Fibroblast of the conjunctiva (primary cell): ENCODE results near the gene TCEAL8.
"Not testable (repeated sequence)": the region's sequence is repeated elsewhere in the genome, so short reads cannot be mapped to it uniquely, and the experiment has no call there.

Experiments
- DNase-seq: peaks from one replicate; pipeline ENCODE4 v3.0.0-alpha.2; 2010; ENCODE audit warnings: low read depth

TCEAL8 gene, protein sequence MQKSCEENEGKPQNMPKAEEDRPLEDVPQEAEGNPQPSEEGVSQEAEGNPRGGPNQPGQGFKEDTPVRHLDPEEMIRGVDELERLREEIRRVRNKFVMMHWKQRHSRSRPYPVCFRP

DNA sequence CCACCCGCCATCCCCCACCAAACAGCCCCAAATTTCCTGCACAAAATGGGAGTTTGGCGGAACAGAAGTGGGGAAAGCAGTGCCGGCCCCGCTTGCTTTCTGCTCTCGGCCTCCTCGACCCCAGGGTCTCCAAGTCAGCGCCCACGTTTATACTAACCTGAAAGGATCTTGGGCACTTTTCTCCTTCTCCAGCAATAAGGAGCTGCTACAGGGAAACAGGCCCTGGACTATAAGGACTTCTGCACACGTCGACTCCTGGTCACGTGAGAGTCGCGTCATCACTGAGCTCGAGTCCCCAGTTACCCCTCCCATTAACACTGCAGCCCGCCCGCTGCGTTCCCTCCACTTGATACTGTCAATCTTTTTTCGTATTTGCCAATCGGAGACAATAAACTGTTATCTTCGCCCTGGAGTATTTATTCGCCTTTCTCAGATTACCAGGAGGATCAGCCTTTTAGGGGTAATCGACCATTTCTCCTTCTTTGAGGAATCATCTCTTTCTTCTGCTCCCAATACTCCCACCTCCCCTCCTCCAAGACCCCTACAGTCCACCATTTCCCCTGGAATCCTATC lies at the start of gene TCEAL8:
TSS of gene TCEAL8 (minus strand) at position 235 of the 573 bp plus-strand sequence. CDS start 1,176 bp downstream, outside the sequence.
- peak; percentile 73 for DNase-seq

DNA sequence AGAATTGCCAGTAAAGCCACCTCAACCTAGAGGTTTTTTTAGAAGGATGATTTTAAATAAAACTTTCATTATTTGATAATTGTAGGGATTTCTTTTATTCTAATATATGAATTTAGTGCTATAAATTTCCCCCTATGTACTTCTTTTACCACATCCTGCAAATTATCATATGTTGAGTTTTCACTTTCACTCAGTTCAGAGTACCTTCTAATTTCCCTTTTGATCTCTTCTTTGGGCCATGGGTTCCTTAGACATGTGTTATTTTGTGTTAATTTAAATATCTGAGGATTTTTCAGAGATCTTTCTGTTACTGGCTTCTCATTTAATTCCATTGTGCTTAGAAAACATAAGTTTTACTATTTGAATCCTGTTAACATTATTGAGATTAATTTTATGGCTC lies 49.8 kb upstream of the TCEAL8 start:
- no peak for DNase-seq

DNA sequence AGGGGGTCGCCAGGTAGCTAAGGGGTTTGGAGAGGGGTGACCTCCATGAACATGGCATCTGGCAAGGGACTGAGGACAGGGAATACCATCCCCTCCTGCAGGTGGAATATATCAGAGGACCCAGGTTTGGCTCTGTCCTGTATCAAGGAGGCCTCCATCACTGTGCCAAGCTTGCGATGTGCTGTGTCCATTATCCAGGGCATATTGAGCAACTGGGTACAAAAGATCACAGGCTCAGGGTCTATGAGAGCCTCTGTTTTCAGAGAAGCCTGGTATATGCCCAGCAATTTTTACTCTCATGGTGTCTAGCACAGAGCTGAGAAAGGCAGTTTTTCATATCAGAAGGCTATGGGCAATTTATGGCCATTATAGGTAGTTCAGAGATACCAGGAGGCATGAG lies 38.2 kb upstream of the TCEAL8 start:
- DNase-seq = no peak

- DNase-seq = no peak
These were observed 24.7 kb upstream of the TCEAL8 start for GRCh38 chrX:103279624-103280023.

GRCh38 chrX:103276581-103277002 lies 21.6 kb upstream of the TCEAL8 start, which contains the start of gene TCEAL5:
Gene TCEAL5, minus strand, starts transcription at chrX:103276750. Its CDS starts 2,187 bp downstream, at chrX:103274563.
- DNase-seq = no peak

DNA sequence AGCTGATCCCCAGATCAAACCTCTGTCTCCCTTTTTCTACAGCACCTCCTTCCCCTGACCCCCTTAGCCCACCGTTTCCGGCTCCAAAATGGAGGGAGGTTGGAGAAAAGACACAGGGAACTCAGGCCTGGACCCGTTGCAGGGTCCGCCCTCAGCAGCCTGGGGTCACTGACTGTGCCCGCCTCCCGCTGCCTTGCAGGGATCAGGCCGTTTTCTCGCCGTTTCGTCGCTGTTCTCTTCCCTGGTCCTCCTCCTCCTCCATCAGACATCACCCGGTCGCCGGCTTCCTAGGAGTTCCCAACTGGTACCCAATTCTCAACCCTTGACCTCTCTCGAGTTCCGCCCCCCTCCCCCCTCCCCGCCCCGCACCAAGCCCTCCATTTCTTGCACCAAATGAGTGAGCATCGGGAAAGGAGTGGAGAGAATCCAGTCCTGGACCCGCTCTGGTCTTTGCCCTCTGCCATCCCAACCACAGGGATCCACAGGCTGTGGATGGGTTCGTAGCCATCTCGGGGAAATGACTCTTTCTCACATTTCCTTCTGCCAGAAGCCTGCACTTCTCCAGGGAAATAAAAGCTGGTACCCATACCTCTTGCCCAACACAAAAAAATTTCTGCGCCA lies 21.1 kb upstream of the TCEAL8 start:
- no peak for DNase-seq

DNA sequence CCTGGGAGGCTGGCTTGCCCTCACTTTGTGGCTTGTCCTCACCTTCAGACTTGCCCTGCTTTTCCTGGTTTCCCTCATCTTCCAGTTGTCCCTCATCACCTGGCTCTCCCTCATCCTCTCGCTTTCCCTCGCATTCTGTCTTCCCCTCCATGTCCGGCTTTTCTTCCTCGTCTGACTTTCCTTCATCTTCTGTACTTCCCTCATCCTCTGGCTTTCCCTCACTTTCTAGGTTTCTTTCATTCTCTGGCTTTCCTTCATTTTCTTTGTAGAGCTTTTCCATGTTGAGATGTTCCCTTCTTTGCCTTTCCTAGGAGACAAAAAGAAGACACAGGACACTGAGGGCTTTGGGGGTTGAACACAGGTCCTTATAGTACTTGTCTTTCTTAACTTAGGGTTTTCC lies 19.3 kb upstream of the TCEAL8 start:
- no peak for DNase-seq

DNA sequence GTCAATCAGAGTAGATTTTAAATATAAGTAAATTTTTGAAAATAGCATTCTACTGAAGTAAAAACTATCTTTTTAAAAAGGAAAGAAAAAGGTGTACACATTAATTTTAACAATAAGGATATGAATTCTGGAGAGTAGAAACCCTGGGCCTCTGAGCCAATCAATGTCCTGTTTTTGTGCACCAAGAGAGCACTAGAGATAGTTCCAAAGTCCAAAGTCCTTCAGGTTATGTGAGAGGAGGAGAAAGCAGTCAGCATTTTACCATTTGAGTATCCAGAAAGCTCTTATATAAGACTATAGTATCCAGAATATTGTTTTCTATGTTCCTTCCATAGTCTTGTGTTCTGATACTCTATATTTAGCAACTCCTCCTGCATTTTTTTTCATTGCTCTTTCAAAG lies 3.3 kb upstream of the TCEAL8 start:
- DNase-seq = no peak

DNA sequence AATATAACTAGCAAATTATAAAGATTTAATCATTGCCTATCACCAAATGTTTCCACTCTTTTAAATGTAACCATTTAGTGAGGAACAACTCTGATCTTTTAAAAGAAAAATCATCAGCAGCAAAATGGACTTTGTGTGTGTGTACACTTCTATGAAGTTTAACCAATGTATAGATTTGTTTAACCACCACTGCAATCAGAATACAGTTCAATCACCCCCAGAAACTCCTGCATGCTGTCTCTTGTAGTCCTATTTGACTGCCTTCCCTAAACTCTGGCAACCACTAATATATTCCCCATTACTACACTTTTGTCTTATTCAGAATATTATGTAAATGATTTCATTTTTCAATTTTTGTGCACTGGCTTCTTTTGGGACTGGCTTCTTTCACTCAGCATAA lies 1.7 kb upstream of the TCEAL8 start:
- no peak for DNase-seq

GRCh38 chrX:103254171-103254824 lies 657 bp downstream of the TCEAL8 start:
- DNase-seq = peak; percentile 9

GRCh38 chrX:103253608-103254007 lies 1.3 kb downstream of the TCEAL8 start:
- DNase-seq = no peak

DNA sequence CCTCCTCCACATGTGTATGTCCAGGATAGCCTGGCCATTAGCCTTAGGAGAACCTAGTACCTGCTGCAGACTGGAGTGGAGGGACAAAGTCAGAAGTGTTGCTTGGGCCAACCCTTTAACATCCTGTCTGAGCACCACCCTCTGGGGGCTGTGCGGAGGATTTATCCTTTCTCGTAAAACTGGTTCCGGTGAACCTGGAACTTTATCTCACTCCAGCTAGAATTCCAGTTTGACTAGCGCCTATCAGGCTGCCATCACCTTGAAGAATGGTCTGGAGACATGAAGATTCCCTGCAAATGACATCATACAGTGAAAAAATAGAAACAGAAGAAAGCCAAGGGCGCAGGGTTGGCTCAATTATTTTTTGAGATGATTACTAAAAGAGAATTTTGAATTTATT lies 4.0 kb downstream of the TCEAL8 start:
- DNase-seq = no peak

DNA sequence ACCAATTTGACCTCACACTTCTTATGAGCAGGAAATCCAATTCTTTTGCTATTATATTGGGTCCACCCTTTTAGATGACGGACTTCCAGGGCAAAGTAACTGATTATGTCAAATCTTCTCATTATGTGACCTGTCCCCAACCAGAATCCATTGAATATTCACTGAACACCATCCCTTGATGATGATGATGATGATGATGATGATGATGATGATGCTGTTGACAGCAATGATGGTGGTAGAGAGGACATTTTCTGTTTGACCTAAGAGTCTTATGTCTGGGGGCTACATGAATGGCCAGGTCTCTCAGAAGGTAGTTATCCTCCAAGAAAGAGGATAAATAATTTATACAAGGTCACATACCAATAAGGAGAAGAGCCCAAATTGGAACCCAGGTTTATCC lies 5.2 kb downstream of the TCEAL8 start:
- DNase-seq = no peak

DNA sequence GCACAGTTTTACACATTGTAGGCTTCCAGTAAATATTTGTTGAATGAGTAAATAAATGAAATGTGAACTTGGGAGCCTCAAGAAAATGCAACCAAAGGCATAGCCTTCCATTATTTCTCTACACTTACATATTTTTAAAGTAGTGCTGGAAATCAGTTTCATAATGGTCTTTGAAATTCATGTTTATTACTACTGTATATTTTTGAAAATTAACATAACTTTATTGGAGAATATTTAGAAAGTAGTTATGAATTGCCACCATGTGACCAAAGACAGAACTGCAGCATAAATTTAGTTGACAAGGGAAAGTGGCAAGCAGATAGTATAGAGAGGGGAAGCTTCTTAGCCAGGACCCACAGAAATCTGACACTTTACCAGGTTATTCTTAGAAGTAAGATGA lies 6.4 kb downstream of the TCEAL8 start:
- DNase-seq = peak; percentile 5

- no peak for DNase-seq
These were observed 14.8 kb downstream of the TCEAL8 start for GRCh38 chrX:103240155-103240554.

- no peak for DNase-seq
These were observed 18.7 kb downstream of the TCEAL8 start for GRCh38 chrX:103236296-103236695.

GRCh38 chrX:103235608-103236007 lies 19.3 kb downstream of the TCEAL8 start:
- DNase-seq = not testable (repeated sequence)

- no peak for DNase-seq
These were observed 20.1 kb downstream of the TCEAL8 start for GRCh38 chrX:103234869-103235268.

GRCh38 chrX:103233263-103233662 lies 21.7 kb downstream of the TCEAL8 start:
- DNase-seq = no peak

GRCh38 chrX:103225918-103226317 lies 29.0 kb downstream of the TCEAL8 start:
- DNase-seq = not testable (repeated sequence)

DNA sequence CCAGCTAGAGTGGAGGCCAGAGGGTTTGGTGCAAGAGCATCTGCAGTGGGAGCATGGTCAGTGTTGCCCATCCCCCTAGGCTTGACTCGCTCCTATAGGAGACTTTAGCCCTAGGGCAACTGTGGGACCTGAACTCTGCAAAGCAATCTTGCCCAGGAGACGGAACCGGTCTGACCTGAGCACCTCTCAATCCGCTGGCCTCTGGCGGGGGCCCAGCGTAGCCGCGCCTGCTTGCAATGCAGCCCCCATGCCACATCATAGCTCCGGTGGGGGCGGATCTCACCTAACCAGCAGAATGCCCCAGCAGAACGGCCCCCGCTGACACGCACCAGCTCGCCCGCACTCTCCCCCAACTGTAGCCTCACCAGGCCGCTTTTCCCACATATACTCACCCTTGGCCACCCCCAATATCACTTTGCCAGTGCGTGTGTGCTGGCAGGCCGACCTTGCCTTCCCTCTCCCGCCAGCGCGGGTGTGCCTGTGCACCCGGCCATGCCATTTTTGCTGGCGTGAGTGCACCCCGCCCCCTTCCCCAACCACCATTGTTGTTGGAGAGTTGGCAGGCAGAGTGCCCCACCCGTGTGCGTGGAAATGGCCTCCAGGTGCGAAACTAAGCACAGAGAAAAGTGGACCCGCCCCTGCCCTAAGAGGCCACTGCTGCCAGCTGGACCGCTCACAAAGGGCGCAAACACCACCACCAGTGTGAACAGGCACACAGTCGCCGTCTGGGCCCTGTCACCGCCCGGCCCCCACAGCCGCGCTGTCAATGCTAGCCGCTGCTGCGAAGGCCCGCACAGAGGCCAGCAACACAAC lies 34.2 kb downstream of the TCEAL8 start:
- DNase-seq = no peak

GRCh38 chrX:103215425-103215991 lies 39.4 kb downstream of the TCEAL8 start:
- DNase-seq = no peak
